Osteoblast (primary cell): Measurements from ENCODE around the gene DCP1A. TPM values are rescaled to one million over a fixed set of nuclear protein-coding genes. Genes with fewer than 3 reads are reported as not detected.

Experiments used
- DNase-seq: peaks from one replicate; pipeline ENCODE4 v3.0.0; 2011; ENCODE audit warnings: low spot score, mixed read lengths; ENCODE audit not compliant: insufficient read length; ENCODE audit errors: missing footprints
- H2AFZ ChIP-seq: 2 replicates; pipeline ENCODE4 v1.6.0; 2011; ENCODE audit warnings: mild to moderate bottlenecking, low read length
- H3K27ac ChIP-seq: 2 replicates; pipeline ENCODE4 v1.5.1; 2011; ENCODE audit warnings: mild to moderate bottlenecking, low read depth, low read length, moderate library complexity
- H3K27me3 ChIP-seq: 2 replicates; pipeline ENCODE4 v1.6.0; 2012; ENCODE audit warnings: mild to moderate bottlenecking, control low read depth, inconsistent platforms, low read length, moderate library complexity; ENCODE audit not compliant: insufficient read depth
- H3K36me3 ChIP-seq: 2 replicates; pipeline ENCODE4 v1.5.1; 2011; ENCODE audit warnings: mild to moderate bottlenecking, low read length, control low read depth, moderate library complexity; ENCODE audit not compliant: insufficient read depth
- H3K4me1 ChIP-seq: 2 replicates; pipeline ENCODE4 v1.5.1; 2011; ENCODE audit warnings: mild to moderate bottlenecking, low read length, control low read depth, moderate library complexity; ENCODE audit not compliant: insufficient read depth
- H3K4me2 ChIP-seq: 2 replicates; pipeline ENCODE4 v1.6.0; 2011; ENCODE audit warnings: mild to moderate bottlenecking, low read length; ENCODE audit not compliant: insufficient read depth
- H3K4me3 ChIP-seq: fragments of 200-600 bp; sonication (generic); 3 replicates; pipeline ENCODE4 v1.5.1; 2012; ENCODE audit warnings: mild to moderate bottlenecking, low read length, inconsistent platforms; ENCODE audit not compliant: insufficient read depth
- H3K79me2 ChIP-seq: 2 replicates; pipeline ENCODE4 v1.6.0; 2012; ENCODE audit warnings: mild to moderate bottlenecking, low read length, control low read depth, inconsistent platforms; ENCODE audit not compliant: insufficient read depth
- H3K9me3 ChIP-seq: 2 replicates; pipeline ENCODE4 v1.5.1; 2011; ENCODE audit warnings: low read depth, low read length, control low read depth
- H4K20me1 ChIP-seq: 2 replicates; pipeline ENCODE4 v1.6.0; 2012; ENCODE audit warnings: mild to moderate bottlenecking, low read length, control low read depth; ENCODE audit not compliant: insufficient read depth
- CTCF ChIP-seq: IDR thresholded peaks from 2 replicates; pipeline ENCODE4 v1.5.1; 2011; ENCODE audit warnings: mild to moderate bottlenecking, low read depth, low read length, moderate library complexity; ENCODE audit errors: extremely low read depth
- total RNA-seq: library from RNA; depleted of rRNA; stranded (reverse); fragments of >200 nt; gene quantifications from 2 replicates; pipeline ENCODE4 v1.2.3, GENCODE V29; 2012

Gene DCP1A
- total RNA-seq, 1 donor = 16.6 TPM

- Histone ChIP-seq H3K9me3 (no peaks in the 10 kb centered on the region), H3K27ac (no peak overlapping the region), H3K4me1 (no peaks in the 10 kb centered on the region), H4K20me1 (peaks cover 3% of the 10 kb centered on the region), H3K79me2 (peaks cover 82% of the 10 kb centered on the region), H2AFZ (no peak overlapping the region), H3K4me3 (no peak overlapping the region), H3K27me3 (no peaks in the 10 kb centered on the region), H3K4me2 (no peak overlapping the region), H3K36me3 (peaks cover 37% of the 10 kb centered on the region)
- TF ChIP-seq CTCF = no peak
- DNase-seq = no peak
Observed at GRCh38 chr3:53342353-53342752, 5.0 kb downstream of the DCP1A start.

GRCh38 chr3:53337167-53337940 lies 10.0 kb downstream of the DCP1A start:
- Histone ChIP-seq H3K27ac (no peak overlapping the region), H3K9me3 (no peaks in the 10 kb centered on the region), H2AFZ (no peak overlapping the region), H3K4me1 (no peaks in the 10 kb centered on the region), H3K27me3 (no peaks in the 10 kb centered on the region), H3K4me2 (no peak overlapping the region), H4K20me1 (peaks cover 9% of the 10 kb centered on the region), H3K4me3 (no peak overlapping the region), H3K79me2 (peaks cover 51% of the 10 kb centered on the region), H3K36me3 (peaks cover 62% of the 10 kb centered on the region)
- DNase-seq = no peak
- TF ChIP-seq CTCF = no peak

- H3K4me3 ChIP-seq = no peak overlapping the region
- H3K27me3 ChIP-seq = no peaks in the 10 kb centered on the region
- H3K4me2 ChIP-seq = no peak overlapping the region
- DNase-seq = no peak
- H3K79me2 ChIP-seq = peaks cover 59% of the 10 kb centered on the region
- H3K27ac ChIP-seq = no peak overlapping the region
- H3K36me3 ChIP-seq = peaks cover 46% of the 10 kb centered on the region
- H4K20me1 ChIP-seq = peaks cover 13% of the 10 kb centered on the region
- no peak overlapping the region for H2AFZ ChIP-seq
- H3K9me3 ChIP-seq = no peaks in the 10 kb centered on the region
- no peaks in the 10 kb centered on the region for H3K4me1 ChIP-seq
- TF ChIP-seq CTCF = no peak
Observed at GRCh38 chr3:53334742-53335141, 12.6 kb downstream of the DCP1A start.

GRCh38 chr3:53331871-53332270 lies 15.5 kb downstream of the DCP1A start:
- H3K4me3 ChIP-seq = no peak overlapping the region
- no peaks in the 10 kb centered on the region for H3K9me3 ChIP-seq
- no peak overlapping the region for H3K4me2 ChIP-seq
- no peak for DNase-seq
- H3K36me3 ChIP-seq = peaks cover 30% of the 10 kb centered on the region
- H3K79me2 ChIP-seq = peaks cover 51% of the 10 kb centered on the region
- no peaks in the 10 kb centered on the region for H3K27me3 ChIP-seq
- no peak overlapping the region for H2AFZ ChIP-seq
- H4K20me1 ChIP-seq = peaks cover 14% of the 10 kb centered on the region
- H3K27ac ChIP-seq = no peak overlapping the region
- no peaks in the 10 kb centered on the region for H3K4me1 ChIP-seq
- TF ChIP-seq CTCF = no peak
